ENCODE results near the gene PLA2G6. TPM values are rescaled to one million over a fixed set of nuclear protein-coding genes. Genes with fewer than 3 reads are reported as not detected.

Gene PLA2G6
- total and polyA plus RNA-seq, 2 of the 8 experiments (the other 6 are each of a cell fraction or from before 2014, with no cell fraction given): 13.2 to 21.0 TPM

DNA sequence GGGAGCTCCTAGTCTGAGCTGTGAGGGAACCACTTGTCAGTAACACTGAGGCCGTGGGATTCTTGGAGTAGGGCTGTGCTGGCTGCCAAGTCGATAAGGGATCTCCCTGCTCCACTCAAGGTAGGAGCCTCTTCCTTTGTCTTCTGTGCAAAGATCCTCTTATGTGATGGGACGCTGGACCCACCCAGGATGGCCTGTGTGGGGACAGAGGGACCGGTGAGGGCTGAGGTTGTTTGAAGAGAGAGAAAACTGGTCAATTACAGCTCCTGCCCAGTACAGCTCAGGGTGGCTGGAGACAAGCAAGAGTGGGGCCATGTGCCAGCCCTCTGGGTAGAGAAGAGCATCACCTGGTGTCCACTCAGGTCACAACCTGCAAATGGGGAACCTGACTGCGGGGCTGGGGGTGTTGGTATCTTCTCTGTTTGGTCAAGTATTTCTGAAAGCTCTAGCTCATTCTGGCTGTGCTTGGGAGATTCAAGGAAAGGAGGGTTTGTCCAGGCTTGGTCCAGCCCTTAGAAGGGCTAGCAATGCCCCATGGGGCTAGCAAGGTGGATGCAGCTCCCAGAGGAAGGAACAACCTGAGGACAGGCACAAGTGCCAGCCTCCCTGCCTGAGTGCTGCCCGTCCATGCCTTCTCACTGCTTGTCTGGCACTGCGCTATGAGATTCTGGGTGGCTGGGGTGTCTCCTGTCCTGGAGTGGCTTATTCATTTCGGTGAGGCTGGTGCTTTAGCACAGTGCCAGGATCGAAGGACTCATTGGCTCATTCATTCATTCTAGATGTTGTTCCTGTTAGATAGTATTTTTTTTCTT is 43.5 kb downstream of the PLA2G6 start:
- CTCF ChIA-PET (ENCODE audit: partially characterized antibody): interaction anchor here (0.7 to 11.9 kb wide), 14 partner anchors 9 to 85 kb away, joined by 4 to 93 read pairs (median 6); partner anchors contain the start of gene BAIAP2L2
- no peaks in the 10 kb centered on the region for H3K27me3 ChIP-seq (replicated peaks in 1 of 4; ENCODE audit: control insufficient read depth in 3 of 4, extremely low read depth in 1 of 4, insufficient read depth in 3 of 4, low read length in 3 of 4)

More for the DNA sequence above, 43.5 kb downstream of the PLA2G6 start:
- H4K91ac ChIP-seq (replicated peaks; ENCODE audit: insufficient read length, low read length): no peak overlapping the region
- FAIRE-seq (no peak), DNase-seq (ENCODE audit: low read depth in 1 of 2, low spot score in 2 of 2) (no peak)
- H3K56ac ChIP-seq (replicated peaks; ENCODE audit: insufficient read length, low read depth, low read length): no peak overlapping the region
- no peak overlapping the region for H3K18ac ChIP-seq (ENCODE audit: extremely low read depth, low read length)
- H3K36me3 ChIP-seq (ENCODE audit: control insufficient read depth in 2 of 4, insufficient read depth in 4 of 4, low read length in 3 of 4): no peaks in the 10 kb centered on the region
- H4K8ac ChIP-seq (ENCODE audit: extremely low read depth, insufficient read depth, low read length): no peak overlapping the region
- no peak overlapping the region for H3K4me3 ChIP-seq (ENCODE audit: extremely low read depth in 1 of 4, insufficient read depth in 2 of 4, low read depth in 3 of 4, low read length in 4 of 4)
- no peak overlapping the region for H2BK5ac ChIP-seq (ENCODE audit: low read depth, low read length)
- TF ChIP-seq TBP (IDR thresholded peaks at IDR 0.05; ENCODE audit: low read depth, low read length) (no peak), TCF12 (IDR thresholded peaks at IDR 0.05; ENCODE audit: low read depth, low read length) (no peak), ASH2L (IDR thresholded peaks at IDR 0.05; ENCODE audit: low read length) (no peak), SIRT6 (IDR thresholded peaks at IDR 0.05; ENCODE audit: low read length) (no peak), EP300 (IDR thresholded peaks at IDR 0.05; ENCODE audit: borderline replicate concordance in 1 of 2, low read depth in 2 of 2, low read length in 2 of 2) (no peak)
- TF ChIP-seq, protein P1, sequence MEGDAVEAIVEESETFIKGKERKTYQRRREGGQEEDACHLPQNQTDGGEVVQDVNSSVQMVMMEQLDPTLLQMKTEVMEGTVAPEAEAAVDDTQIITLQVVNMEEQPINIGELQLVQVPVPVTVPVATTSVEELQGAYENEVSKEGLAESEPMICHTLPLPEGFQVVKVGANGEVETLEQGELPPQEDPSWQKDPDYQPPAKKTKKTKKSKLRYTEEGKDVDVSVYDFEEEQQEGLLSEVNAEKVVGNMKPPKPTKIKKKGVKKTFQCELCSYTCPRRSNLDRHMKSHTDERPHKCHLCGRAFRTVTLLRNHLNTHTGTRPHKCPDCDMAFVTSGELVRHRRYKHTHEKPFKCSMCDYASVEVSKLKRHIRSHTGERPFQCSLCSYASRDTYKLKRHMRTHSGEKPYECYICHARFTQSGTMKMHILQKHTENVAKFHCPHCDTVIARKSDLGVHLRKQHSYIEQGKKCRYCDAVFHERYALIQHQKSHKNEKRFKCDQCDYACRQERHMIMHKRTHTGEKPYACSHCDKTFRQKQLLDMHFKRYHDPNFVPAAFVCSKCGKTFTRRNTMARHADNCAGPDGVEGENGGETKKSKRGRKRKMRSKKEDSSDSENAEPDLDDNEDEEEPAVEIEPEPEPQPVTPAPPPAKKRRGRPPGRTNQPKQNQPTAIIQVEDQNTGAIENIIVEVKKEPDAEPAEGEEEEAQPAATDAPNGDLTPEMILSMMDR (IDR thresholded peaks at IDR 0.05; ENCODE audit: control extremely low read depth in 1 of 3, insufficient read depth in 1 of 3, low read depth in 1 of 3, low read length in 3 of 3): peak in 1 of 3 experiments; percentile 10; a peak in 2 of 4 replicates
- no peak overlapping the region for H2BK15ac ChIP-seq (ENCODE audit: low read length)
- no peak overlapping the region for H3K27ac ChIP-seq (ENCODE audit: low read depth, low read length)
- H3K9me3 ChIP-seq (ENCODE audit: insufficient read depth in 2 of 2, low read depth in 1 of 2, low read length in 1 of 2): no peaks in the 10 kb centered on the region
- H3K4ac ChIP-seq (replicated peaks; ENCODE audit: insufficient read length, low read depth, low read length): no peak overlapping the region
- POLR2A ChIA-PET (ENCODE audit: partially characterized antibody): interaction anchor here (0.6 to 1.0 kb wide), 4 partner anchors 11 to 212 kb away, joined by 3 to 4 read pairs (median 3); no protein-coding TSS in a partner anchor
- no peak overlapping the region for H3K23ac ChIP-seq (ENCODE audit: insufficient read length)
- H4K5ac ChIP-seq (ENCODE audit: insufficient read length, low read depth, low read length): no peak overlapping the region
- no peak overlapping the region for H3K14ac ChIP-seq (ENCODE audit: insufficient read length)
- no peak overlapping the region for H2AK5ac ChIP-seq (ENCODE audit: low read depth, low read length)
- H3K79me1 ChIP-seq (ENCODE audit: low read depth, low read length): no peaks in the 10 kb centered on the region; the same call in 1 of the 2 replicates
- no peak overlapping the region for H3K4me2 ChIP-seq (ENCODE audit: insufficient read depth in 1 of 2, low read depth in 2 of 2, low read length in 2 of 2)
- peaks cover 0 to 6% of the 10 kb centered on the region in 2 experiments for H4K20me1 ChIP-seq (replicated peaks in 1 of 2; ENCODE audit: control insufficient read depth in 1 of 2, insufficient read depth in 2 of 2, low read length in 2 of 2)
- 85% methylated on average over 9 of the region's 9 CpGs; no CpG with 5 or more reads in 1 of the 2 experiments for WGBS, 2 experiments (ENCODE audit: extremely low coverage in 1 of 2, insufficient coverage in 1 of 2, insufficient read length in 1 of 2, insufficient replicate concordance in 2 of 2, low coverage in 1 of 2, low lambda C conversion rate in 2 of 2, missing lambda C conversion rate in 1 of 2)
- no peak overlapping the region for H2BK12ac ChIP-seq (ENCODE audit: low read depth, low read length)
- no peak overlapping the region for H2AFZ ChIP-seq (ENCODE audit: low read length)
- H3K23me2 ChIP-seq (ENCODE audit: low read depth, low read length): no peaks in the 10 kb centered on the region
- H3K79me2 ChIP-seq (ENCODE audit: control insufficient read depth in 1 of 2, insufficient read depth in 2 of 2, low read length in 2 of 2): no peaks in the 10 kb centered on the region
- H3K9ac ChIP-seq (replicated peaks in 1 of 4; ENCODE audit: extremely low read depth in 1 of 4, low read depth in 3 of 4, low read length in 3 of 4): no peak overlapping the region
- H2BK120ac ChIP-seq (replicated peaks; ENCODE audit: low read depth, low read length): no peak overlapping the region
- no peak overlapping the region for H2BK20ac ChIP-seq (ENCODE audit: low read length)
- no peaks in the 10 kb centered on the region; a peak in 2 of 7 replicates for H3K4me1 ChIP-seq (replicated peaks in 1 of 4; ENCODE audit: control insufficient read depth in 3 of 4, insufficient read depth in 4 of 4, low read length in 3 of 4)
